Measurements from ENCODE around the gene FFAR3. TPM values are rescaled to one million over a fixed set of nuclear protein-coding genes. Genes with fewer than 3 reads are reported as not detected.
A peak's percentile ranks its signal among the peaks of the same experiment; 100 is the strongest.
"Not testable (repeated sequence)": the region's sequence is repeated elsewhere in the genome, so short reads cannot be mapped to it uniquely, and the experiment has no call there.

FFAR3 gene
- total and polyA plus RNA-seq, 9 of the 15 experiments (the other 6 are each of a cell fraction or from before 2014, with no cell fraction given), result not detected

- no peak overlapping the region for H3K27ac ChIP-seq (ENCODE audit: extremely low read depth, low read depth, low read length)
- CTCF ChIA-PET (ENCODE audit: low intra/inter-chr PET ratio), result no interaction called here
- H3K9me1 ChIP-seq (ENCODE audit: control insufficient read depth, insufficient read depth, low read length), result no peaks in the 10 kb centered on the region
- 0 out of 4 replicates have a peak overlapping the region, but pooled peaks of 1 of the 2 experiments have one; percentile 28 for H3K9ac ChIP-seq (ENCODE audit: insufficient read depth in 1 of 2, low read depth in 2 of 2, low read length in 2 of 2)
- H3K4me1 ChIP-seq (replicated peaks in 1 of 2; ENCODE audit: control insufficient read depth in 2 of 2, insufficient read depth in 2 of 2, low read length in 2 of 2), result peaks cover 5 to 21% of the 10 kb centered on the region in 2 experiments; a peak in 4 of 5 replicates
- intact Hi-C loops (cut with micrococcal nuclease) (no loop called here), in situ Hi-C loops (cut with MboI) (no loop called here)
- no TSS peak for BruUV-seq (replicated peaks)
- DNase-seq (ENCODE audit: extremely low read depth in 1 of 4, low spot score in 3 of 4), result peak in 2 of 4 experiments; percentile 22 to 42
- no peaks in the 10 kb centered on the region for H3K79me2 ChIP-seq (ENCODE audit: control insufficient read depth, insufficient read depth, low read length)
- H3K4me3 ChIP-seq, result no peak overlapping the region
- H3K4me2 ChIP-seq (ENCODE audit: insufficient read depth, low read length), result no peak overlapping the region
- POLR2A ChIA-PET, result interaction anchor here (0.8 kb wide), 1 partner anchor 19 kb away, joined by 3 read pairs; no protein-coding TSS in a partner anchor
- TF ChIP-seq CTCF (IDR thresholded peaks at IDR 0.05 in 2 of 3, conservative IDR thresholded peaks at IDR 0.05 in 1 of 3; ENCODE audit: insufficient read depth in 2 of 3, low read depth in 1 of 3, low read length in 3 of 3) (peak in 2 of 3 experiments; percentile 29 to 38; a peak in 3 of 6 replicates), MITF (IDR thresholded peaks at IDR 0.05) (no peak)
- peaks cover 0 to 11% of the 10 kb centered on the region in 2 experiments; a peak in 3 of 5 replicates for H3K27me3 ChIP-seq (ENCODE audit: control insufficient read depth in 2 of 2, insufficient read depth in 2 of 2, low read length in 2 of 2)
- H2AFZ ChIP-seq (ENCODE audit: low read depth, low read length), result no peak overlapping the region
- no peaks in the 10 kb centered on the region for H3K9me3 ChIP-seq (replicated peaks; ENCODE audit: control insufficient read depth, insufficient read depth, low read depth, low read length)
- whole genome bisulfite sequencing (ENCODE audit: insufficient coverage, low coverage, missing lambda C conversion rate), result 4% methylated on average over 4 of the region's 6 CpGs
- FAIRE-seq, result no peak
- H4K20me1 ChIP-seq (replicated peaks; ENCODE audit: control insufficient read depth, insufficient read depth, low read length), result no peaks in the 10 kb centered on the region
- no peaks in the 10 kb centered on the region for H3K36me3 ChIP-seq (ENCODE audit: control insufficient read depth, insufficient read depth, low read length)
- peak; percentile 42; the same call in 1 of the 3 replicates for ATAC-seq
Measured at GRCh38 chr19:35355791-35356460, 2.3 kb upstream of the FFAR3 start.

GRCh38 chr19:35358834-35359233, 574 bp downstream of the FFAR3 start:
- CTCF ChIA-PET (ENCODE audit: low intra/inter-chr PET ratio); BruUV-seq (replicated peaks); H3K36me3 ChIP-seq (ENCODE audit: control insufficient read depth, insufficient read depth, low read length); H2AFZ ChIP-seq (ENCODE audit: low read depth, low read length); DNase-seq (ENCODE audit: extremely low read depth in 1 of 4, low spot score in 3 of 4); H3K27ac ChIP-seq (ENCODE audit: extremely low read depth, low read depth, low read length); intact Hi-C loops (cut with micrococcal nuclease); H4K20me1 ChIP-seq (replicated peaks; ENCODE audit: control insufficient read depth, insufficient read depth, low read length); H3K9ac ChIP-seq (ENCODE audit: insufficient read depth in 1 of 2, low read depth in 2 of 2, low read length in 2 of 2); H3K9me3 ChIP-seq (replicated peaks; ENCODE audit: control insufficient read depth, insufficient read depth, low read depth, low read length); FAIRE-seq; H3K79me2 ChIP-seq (ENCODE audit: control insufficient read depth, insufficient read depth, low read length); H3K4me2 ChIP-seq (ENCODE audit: insufficient read depth, low read length); H3K4me1 ChIP-seq (replicated peaks in 1 of 2; ENCODE audit: control insufficient read depth in 2 of 2, insufficient read depth in 2 of 2, low read length in 2 of 2); H3K9me1 ChIP-seq (ENCODE audit: control insufficient read depth, insufficient read depth, low read length); H3K4me3 ChIP-seq; in situ Hi-C loops (cut with MboI): not testable (repeated sequence)
- ATAC-seq, result peak; percentile 35; the same call in 1 of the 3 replicates
- POLR2A ChIA-PET, result interaction anchor here (1.5 kb wide), 1 partner anchor 95 kb away, joined by 3 read pairs; no protein-coding TSS in a partner anchor
- WGBS (ENCODE audit: insufficient coverage, low coverage, missing lambda C conversion rate), result 20% methylated on average over 8 of the region's 16 CpGs
- H3K27me3 ChIP-seq (ENCODE audit: control insufficient read depth in 2 of 2, insufficient read depth in 2 of 2, low read length in 2 of 2), result peaks cover 13 to 40% of the 10 kb centered on the region in 2 experiments; a peak in 4 of 5 replicates

- H3K79me2 ChIP-seq (ENCODE audit: control insufficient read depth, insufficient read depth, low read length); BruUV-seq (replicated peaks); POLR2A ChIA-PET; DNase-seq (ENCODE audit: extremely low read depth in 1 of 4, low spot score in 3 of 4); ATAC-seq; intact Hi-C loops (cut with micrococcal nuclease); H4K20me1 ChIP-seq (replicated peaks; ENCODE audit: control insufficient read depth, insufficient read depth, low read length); CTCF ChIA-PET (ENCODE audit: low intra/inter-chr PET ratio); H3K36me3 ChIP-seq (ENCODE audit: control insufficient read depth, insufficient read depth, low read length); H2AFZ ChIP-seq (ENCODE audit: low read depth, low read length); in situ Hi-C loops (cut with MboI); H3K9me1 ChIP-seq (ENCODE audit: control insufficient read depth, insufficient read depth, low read length); H3K4me2 ChIP-seq (ENCODE audit: insufficient read depth, low read length); H3K9me3 ChIP-seq (replicated peaks; ENCODE audit: control insufficient read depth, insufficient read depth, low read depth, low read length); H3K4me1 ChIP-seq (replicated peaks in 1 of 2; ENCODE audit: control insufficient read depth in 2 of 2, insufficient read depth in 2 of 2, low read length in 2 of 2); H3K9ac ChIP-seq (ENCODE audit: insufficient read depth in 1 of 2, low read depth in 2 of 2, low read length in 2 of 2); H3K4me3 ChIP-seq; H3K27ac ChIP-seq (ENCODE audit: extremely low read depth, low read depth, low read length): not testable (repeated sequence)
- peak; percentile 32 for FAIRE-seq
- peaks cover 14 to 46% of the 10 kb centered on the region in 2 experiments; a peak in 4 of 5 replicates for H3K27me3 ChIP-seq (ENCODE audit: control insufficient read depth in 2 of 2, insufficient read depth in 2 of 2, low read length in 2 of 2)
- WGBS (ENCODE audit: insufficient coverage, low coverage, missing lambda C conversion rate), result 10% methylated on average over 12 of the region's 21 CpGs
Measured at GRCh38 chr19:35359395-35359794, 1.1 kb downstream of the FFAR3 start.
